GM21737 (cell line): Measurements from ENCODE around the gene ADAMTS19.
"Not testable (repeated sequence)": the region's sequence is repeated elsewhere in the genome, so short reads cannot be mapped to it uniquely, and the experiment has no call there.

ENCODE experiments used
- ATAC-seq: cut with Tn5 transposase; IDR thresholded peaks from one replicate; pipeline ENCODE4 v1.9.1; 2021; ENCODE audit warnings: mild to moderate bottlenecking, moderate library complexity; ENCODE audit not compliant: unreplicated experiment

Gene ADAMTS19, protein sequence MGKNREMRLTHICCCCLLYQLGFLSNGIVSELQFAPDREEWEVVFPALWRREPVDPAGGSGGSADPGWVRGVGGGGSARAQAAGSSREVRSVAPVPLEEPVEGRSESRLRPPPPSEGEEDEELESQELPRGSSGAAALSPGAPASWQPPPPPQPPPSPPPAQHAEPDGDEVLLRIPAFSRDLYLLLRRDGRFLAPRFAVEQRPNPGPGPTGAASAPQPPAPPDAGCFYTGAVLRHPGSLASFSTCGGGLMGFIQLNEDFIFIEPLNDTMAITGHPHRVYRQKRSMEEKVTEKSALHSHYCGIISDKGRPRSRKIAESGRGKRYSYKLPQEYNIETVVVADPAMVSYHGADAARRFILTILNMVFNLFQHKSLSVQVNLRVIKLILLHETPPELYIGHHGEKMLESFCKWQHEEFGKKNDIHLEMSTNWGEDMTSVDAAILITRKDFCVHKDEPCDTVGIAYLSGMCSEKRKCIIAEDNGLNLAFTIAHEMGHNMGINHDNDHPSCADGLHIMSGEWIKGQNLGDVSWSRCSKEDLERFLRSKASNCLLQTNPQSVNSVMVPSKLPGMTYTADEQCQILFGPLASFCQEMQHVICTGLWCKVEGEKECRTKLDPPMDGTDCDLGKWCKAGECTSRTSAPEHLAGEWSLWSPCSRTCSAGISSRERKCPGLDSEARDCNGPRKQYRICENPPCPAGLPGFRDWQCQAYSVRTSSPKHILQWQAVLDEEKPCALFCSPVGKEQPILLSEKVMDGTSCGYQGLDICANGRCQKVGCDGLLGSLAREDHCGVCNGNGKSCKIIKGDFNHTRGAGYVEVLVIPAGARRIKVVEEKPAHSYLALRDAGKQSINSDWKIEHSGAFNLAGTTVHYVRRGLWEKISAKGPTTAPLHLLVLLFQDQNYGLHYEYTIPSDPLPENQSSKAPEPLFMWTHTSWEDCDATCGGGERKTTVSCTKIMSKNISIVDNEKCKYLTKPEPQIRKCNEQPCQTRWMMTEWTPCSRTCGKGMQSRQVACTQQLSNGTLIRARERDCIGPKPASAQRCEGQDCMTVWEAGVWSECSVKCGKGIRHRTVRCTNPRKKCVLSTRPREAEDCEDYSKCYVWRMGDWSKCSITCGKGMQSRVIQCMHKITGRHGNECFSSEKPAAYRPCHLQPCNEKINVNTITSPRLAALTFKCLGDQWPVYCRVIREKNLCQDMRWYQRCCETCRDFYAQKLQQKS

DNA sequence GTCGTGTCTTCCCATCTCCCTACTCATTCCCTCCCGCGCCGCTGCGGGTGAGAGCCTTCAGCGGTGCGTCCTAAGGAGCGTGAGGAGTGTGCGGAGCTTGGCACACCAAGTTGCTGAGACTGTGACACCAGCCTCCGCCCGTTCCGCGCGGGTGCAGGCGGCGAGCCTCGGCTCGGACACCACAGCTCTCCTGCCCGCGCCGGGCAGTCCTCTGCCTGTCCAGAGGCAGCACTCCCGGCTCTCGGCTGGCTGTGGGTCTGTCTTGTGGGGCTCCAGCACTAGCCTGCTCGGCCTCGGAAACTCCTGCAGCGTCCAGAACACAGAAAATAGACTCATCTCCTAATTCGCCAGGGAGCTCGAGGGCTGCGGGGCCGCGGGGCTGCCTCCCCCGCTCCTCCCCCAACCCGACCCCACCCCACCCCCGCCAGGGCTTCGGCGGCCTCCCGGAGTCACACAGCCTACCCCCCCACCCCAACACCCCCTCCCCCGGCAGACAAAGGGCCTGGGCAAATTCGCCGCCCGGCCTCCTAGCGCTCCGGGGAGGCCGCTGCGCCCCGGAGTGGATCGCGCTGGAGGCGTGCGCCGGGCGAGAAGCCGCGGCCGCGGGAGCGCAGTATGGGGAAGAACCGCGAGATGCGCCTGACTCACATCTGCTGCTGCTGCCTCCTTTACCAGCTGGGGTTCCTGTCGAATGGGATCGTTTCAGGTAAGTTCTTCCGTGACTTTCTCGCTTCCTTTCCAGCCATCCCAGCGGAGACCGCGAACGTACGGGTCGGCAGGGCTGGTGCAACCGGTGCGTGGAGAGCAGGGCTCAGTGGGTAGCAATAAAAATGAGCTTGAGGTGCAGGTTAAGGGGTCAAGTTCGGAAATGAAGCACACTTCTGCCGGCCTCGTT lies at the start of gene ADAMTS19:
Gene ADAMTS19, plus strand, starts transcription at position 522 of the 895 bp plus-strand sequence. Its CDS starts 94 bp downstream, at position 616.
- no peak for ATAC-seq

DNA sequence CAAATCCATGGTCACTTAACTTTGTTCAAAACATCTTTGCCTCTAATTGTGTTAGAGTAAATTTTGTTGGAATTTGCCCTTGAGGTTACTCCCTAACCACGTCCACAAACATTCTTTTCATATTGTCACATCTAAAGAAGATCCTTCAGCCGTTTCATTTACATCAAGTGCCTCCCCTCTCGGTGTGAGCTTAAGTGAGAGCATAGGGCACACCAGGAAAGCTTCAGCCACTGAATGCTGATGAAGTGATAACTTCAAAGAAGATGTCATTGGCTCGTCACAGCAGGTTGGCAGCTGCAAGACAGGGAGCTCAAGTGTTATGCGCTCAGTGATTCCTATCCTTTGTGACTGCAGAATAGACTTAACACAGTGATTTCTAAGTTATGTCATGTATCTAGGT lies 49.6 kb upstream of the ADAMTS19 start:
- ATAC-seq, result no peak

DNA sequence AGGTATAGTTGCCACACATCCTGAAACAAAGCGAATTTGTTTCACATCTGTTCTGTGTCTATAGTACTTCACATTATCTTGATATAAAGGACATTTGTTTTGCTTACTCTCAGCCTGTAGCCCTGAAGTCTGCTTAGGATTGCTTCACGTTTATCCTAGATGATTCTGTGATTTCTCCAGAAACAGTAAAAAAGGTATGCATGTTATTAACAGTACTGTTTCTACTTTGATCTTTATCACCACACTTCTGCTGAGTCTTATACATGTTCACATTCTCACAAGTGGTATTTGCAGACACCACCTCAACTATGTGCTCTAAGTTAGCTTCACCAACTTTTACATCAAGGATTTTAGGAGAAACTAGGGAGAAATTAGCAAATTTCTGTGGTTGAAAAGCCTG lies 47.4 kb upstream of the ADAMTS19 start:
- no peak for ATAC-seq

DNA sequence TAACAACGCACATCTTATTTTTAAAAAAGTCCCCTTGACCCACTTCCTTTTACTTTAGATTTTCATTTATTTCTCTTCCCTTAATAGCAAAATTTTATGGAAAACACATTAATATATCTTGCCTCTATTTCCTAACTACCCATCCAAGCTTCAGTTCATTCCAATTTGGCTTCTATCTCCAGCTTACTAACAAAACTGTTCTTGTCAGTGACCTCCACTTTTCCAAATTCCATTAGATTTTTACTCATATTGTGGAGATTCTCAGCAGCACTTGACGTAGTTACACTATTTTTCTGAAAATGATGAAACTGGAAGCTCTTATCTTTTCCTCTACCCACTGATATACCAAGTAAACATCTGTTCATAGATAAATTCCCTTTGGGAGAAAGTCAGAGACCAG lies 46.5 kb upstream of the ADAMTS19 start:
- ATAC-seq, result no peak

DNA sequence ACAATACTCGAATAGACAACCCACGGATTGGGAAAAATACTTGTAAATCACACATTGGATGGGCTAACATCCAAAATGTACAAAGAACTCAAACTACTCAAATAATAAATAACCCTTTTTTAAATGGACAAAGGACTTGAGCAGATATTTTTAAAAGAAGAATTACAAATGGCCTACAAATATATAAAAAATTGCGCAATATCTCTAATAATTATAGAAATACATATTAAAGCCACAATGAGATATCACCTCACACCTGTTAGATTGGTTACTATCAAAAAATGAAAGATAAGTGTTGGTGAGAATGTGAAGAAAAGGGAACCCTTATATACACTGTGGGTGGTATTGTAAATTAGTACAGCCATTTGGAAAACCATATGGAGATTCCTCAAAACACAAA lies 40.8 kb upstream of the ADAMTS19 start:
- ATAC-seq, result no peak

DNA sequence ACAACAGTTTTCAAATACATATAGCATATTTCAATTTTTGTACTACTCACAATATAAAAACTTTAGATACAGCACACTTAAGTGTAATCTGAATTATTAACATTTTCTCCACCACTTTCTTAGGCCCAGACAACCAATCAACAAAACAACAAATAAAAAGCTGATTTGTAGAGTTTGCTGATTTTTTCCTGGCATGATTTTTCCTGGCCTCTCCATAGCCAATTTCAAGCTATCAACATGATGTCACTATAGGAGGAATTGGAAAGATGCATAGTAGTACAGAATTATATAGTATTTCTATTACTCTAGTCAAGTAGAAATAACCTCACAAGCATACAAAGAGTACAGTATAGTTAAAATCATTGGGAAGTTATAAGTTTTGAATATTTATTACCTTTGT lies 35.1 kb upstream of the ADAMTS19 start:
- ATAC-seq, result no peak

DNA sequence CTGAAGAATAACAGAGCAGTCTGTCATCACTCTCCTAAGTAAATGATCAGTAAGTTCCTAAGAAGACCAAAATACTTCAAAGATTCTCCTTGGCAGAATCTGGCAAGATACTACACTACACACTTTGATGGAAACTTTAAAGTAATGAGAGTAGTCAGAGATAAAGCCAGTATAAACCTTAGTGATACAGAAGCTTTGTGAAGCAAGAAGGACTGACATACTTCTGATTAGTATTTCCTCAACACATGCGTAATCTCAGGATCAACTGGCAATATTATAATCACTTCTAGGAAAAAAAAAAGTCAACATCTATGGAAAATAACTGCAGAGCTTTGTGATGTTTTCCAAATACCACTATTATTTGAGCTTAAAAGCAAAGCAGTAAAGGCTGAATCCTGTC lies 34.0 kb upstream of the ADAMTS19 start:
- ATAC-seq, result no peak

DNA sequence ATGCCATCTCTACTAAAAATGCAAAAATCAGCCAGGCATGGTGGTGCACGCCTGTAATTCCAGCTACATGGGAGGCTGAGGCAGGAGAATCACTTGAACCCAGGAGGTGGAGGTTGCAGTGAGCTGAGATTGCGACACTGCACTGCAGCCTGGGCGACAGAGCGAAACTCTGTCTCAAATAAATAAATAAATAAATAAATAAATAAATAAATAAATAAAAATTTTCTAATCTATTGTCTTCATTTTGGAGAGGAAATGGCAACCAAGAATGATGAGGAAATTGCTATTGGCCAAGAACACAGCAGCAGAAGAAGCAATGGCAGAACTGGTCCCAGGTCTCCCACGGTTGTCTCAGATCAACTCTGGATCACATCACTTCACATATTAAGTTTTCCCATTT lies 31.5 kb upstream of the ADAMTS19 start:
- not testable (repeated sequence) for ATAC-seq

DNA sequence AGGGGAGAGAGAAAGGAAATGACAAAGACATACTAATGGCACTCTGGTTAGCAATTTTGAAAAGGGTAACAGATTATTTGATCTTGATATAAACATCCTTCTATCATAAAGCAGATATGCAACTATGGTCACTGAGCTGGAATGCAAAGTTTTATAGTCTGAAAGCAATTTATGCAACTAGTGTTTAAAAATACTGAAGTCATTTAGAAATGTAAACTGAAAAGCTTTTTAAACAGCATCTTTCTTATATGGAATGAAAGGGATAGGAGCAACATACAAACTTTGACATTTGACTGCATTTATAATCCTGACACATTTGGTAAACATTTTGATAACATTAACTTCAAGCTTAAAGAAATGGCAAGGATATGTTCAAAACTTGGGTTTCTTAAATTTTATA lies 28.7 kb upstream of the ADAMTS19 start:
- ATAC-seq, result no peak

DNA sequence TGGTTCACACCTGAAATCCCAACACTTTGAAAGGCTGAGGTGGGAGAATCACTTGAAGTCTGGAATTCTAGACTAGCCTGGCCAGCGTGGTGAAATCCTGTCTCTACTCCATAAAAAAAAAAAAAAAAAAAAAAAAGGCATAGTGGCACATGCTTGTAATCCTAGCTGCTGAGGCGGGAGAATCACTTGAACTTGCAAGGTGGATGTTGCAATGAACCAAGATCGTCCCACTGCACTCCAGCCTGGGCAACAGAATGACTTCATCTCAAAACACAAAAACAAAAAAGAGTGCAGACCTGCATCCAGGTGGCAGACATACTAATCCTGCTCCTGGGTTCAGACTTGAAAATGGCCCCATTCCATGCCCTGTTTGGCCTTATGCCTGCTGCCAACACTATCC lies 21.8 kb upstream of the ADAMTS19 start:
- no peak for ATAC-seq

DNA sequence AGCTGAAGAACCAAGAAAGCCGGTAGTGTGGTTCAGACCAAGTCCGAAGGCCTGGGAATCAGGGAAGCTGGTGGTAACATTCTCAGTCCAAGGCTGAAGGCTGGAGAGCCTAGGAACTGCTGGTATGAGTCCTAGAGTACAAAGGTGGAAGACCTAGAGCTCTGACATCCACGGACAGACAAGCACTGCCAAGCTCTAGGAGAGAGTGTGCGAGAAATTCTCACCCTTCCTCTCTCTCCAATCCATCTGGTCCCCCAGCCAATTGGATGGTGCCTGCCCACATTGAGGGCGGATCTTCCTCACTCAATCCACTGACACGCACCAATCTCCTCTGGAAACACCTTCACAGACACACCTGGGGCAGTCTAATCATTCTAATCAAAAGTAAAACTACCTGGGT lies 19.7 kb upstream of the ADAMTS19 start:
- ATAC-seq, result no peak

DNA sequence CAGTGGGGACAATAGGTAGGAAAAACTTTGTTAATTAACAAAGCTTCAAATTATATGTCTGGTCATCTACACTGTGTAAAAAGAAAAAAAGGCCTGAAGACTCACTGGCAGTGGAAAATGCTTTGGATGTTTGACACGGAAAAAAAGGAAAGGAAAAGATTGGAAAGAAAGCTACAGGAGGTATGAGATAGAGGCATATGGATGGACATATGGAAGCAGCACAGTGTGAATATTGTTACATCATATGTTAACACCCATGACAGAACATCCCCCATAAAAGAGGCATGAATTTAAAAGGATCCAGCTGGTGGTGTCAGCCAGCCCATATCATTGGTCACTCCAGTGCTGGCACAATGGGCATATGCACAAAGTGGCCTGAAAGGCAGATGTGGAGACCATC lies 19.0 kb upstream of the ADAMTS19 start:
- no peak for ATAC-seq

DNA sequence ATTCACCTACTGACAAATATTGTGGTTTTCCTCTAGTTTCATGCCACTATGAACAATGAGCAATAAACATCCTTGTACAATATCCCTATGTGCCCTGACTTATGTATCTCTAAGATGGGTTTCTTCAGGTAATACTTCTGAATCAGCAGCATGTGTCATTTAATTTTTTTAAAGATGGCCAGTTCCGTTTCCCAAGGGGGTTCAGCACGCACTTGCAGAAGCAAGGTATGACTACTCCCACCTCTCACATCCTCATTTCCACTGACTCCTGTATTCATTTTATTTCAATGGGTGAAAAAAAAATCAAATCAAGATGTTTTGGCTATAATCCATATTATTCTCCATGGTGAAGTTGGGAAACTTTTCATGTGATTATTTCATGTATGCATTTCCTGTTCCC lies 14.7 kb upstream of the ADAMTS19 start:
- ATAC-seq, result no peak

DNA sequence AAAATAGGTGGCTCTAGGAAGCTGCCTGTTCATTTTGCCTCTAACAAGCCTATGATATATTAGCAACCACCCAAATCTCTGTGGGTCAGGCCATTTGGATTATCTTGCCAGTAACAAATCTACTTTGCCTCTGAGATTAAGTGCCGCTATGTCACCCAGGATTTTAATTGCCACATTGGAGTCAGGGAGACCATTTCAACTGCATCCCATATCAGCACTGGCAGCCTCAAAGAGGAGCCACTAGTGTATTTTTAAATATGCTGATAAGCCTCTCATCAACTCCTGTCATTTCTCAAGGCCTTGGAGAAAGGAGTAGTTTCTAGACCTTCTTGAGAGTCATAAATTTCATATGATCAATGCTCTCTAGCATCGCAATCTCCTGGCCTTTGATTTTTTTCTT lies 12.1 kb upstream of the ADAMTS19 start:
- ATAC-seq, result no peak

DNA sequence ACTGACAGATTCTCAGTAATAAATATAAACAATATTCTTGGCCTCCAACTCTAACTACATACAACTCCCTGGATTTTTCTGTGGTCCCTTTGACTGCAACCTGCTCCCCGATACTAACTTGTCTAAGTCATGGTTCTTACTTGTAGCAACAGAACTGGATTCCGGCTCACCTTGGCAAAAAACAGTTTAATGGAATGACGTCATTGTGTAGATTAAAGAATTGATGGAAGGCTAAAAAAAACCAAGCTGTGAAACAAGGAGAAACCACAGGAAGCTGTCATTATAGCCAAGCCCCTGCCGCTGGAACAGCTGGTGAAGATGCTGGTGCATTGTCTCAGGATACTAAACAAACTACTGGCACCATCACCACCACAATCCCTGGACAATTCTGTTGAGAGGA lies 11.4 kb upstream of the ADAMTS19 start:
- ATAC-seq, result no peak

DNA sequence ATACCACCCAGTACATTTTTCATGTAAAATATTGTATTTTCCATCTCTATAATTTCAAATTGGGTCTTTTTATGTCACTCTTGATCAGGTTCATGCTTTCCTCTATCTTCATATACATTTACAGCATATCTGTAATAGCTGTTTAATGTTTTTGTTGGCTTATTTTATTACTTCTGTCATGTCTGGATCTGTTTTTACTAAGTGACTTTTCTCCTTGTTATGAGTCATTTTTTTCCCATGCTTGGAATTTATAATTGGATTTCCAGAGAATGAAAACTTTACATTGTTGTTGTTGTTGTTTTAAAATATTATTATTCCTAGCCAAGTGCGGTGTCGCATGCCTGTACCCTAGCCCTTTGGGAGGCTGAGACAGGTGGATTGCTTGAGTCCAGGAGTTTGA lies 5.6 kb upstream of the ADAMTS19 start:
- no peak for ATAC-seq

DNA sequence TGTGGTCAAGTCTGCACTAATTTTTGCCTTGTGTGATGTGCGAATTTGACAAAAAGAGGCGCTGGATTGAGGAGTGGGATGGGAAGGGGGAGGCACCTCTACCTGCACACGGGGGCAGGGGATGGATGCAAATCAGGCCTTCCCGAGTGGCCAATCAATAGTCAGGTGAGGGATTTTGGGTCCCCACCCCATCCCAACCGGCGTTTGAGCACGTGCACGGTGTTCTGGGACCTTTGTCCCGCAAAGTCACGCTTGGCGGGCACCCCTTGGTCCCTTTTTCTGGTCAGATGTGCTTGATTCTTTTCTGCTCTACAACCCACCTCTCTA lies 685 bp upstream of the ADAMTS19 start:
- no peak for ATAC-seq

DNA sequence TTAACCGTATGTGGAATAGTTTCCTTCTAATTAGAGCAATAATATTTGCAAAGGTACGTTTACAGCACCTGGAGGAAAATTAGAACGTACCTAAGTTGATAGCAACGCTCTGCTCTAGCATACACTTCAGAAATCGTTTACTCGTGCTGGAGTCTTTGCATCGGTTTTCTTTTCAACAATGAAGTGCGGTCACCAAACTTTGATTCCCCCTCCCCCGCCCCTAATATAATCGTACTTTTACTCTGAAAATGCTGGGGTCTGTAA lies 506 bp downstream of the ADAMTS19 start:
- no peak for ATAC-seq

DNA sequence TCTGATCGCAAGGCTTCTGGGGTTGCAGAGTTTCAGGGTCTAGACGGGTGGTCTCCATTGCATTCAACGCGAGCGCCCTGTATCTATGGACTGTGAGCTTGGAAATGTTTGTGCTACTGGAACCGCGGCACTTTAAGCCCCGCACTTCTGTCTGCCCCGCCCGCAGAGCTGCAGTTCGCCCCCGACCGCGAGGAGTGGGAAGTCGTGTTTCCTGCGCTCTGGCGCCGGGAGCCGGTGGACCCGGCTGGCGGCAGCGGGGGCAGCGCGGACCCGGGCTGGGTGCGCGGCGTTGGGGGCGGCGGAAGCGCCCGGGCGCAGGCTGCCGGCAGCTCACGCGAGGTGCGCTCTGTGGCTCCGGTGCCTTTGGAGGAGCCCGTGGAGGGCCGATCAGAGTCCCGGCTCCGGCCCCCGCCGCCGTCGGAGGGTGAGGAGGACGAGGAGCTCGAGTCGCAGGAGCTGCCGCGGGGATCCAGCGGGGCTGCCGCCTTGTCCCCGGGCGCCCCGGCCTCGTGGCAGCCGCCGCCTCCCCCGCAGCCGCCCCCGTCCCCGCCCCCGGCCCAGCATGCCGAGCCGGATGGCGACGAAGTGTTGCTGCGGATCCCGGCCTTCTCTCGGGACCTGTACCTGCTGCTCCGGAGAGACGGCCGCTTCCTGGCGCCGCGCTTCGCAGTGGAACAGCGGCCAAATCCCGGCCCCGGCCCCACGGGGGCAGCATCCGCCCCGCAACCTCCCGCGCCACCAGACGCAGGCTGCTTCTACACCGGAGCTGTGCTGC lies 1.0 kb downstream of the ADAMTS19 start:
- peak; percentile 55 for ATAC-seq

DNA sequence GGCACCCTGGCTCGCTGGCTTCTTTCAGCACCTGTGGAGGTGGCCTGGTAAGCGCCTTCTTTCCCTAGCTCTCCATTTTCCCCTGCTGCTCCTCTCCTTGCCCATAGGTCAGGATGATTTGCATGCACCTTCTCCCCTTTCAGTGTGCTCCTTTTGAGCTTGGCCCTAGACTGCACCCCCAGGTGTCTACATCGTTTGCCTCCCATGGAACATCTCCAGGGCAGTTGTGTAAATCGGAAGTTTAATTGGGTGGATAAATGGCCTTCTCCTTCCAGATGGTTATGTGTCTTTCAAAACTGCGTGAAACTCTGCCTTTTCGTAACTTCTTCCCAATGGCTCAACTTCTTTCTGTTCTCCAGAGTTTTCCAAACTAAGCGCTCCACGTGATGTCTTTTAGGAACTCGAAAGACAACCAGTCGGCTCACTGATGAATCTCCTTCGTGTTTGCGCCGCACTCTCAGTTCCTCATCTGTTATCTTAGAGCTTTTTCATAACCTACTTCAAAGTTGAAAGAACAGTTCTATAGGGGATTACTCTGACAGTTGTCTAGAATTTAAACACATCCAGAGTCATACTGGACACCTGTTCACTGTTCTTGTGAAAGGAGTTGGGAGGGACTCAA lies 1.7 kb downstream of the ADAMTS19 start:
- ATAC-seq, result peak; percentile 7
